DMS114 treated with DMSO at 0.1 percent for 48 hours (cell line): ENCODE measurements around the gene SPATA33.

Experiments used
- DNase-seq: peaks from one replicate; lab custom pipeline; 2025; ENCODE audit not compliant: unreplicated experiment; lab: John Stamatoyannopoulos, UW

Gene SPATA33

GRCh38 chr16:89706518-89707260 lies 49.1 kb downstream of the SPATA33 start:
- no peak for DNase-seq

GRCh38 chr16:89707695-89708094 lies 50.1 kb downstream of the SPATA33 start:
- no peak for DNase-seq

- DNase-seq: no peak
Measured at GRCh38 chr16:89708481-89708931, 50.9 kb downstream of the SPATA33 start.

GRCh38 chr16:89709166-89709565 lies 51.5 kb downstream of the SPATA33 start:
- DNase-seq: no peak

- DNase-seq: no peak
Measured at GRCh38 chr16:89709716-89710432, 52.2 kb downstream of the SPATA33 start.

GRCh38 chr16:89710709-89711564 lies 53.3 kb downstream of the SPATA33 start:
- no peak for DNase-seq

- no peak for DNase-seq
Measured at GRCh38 chr16:89711601-89712273, 54.1 kb downstream of the SPATA33 start.

- no peak for DNase-seq
Measured at GRCh38 chr16:89712274-89712781, 54.7 kb downstream of the SPATA33 start.

- DNase-seq: no peak
Measured at GRCh38 chr16:89716493-89716892, 58.9 kb downstream of the SPATA33 start.

GRCh38 chr16:89716916-89717687 lies 59.5 kb downstream of the SPATA33 start:
- DNase-seq: no peak

- no peak for DNase-seq
Measured at GRCh38 chr16:89717688-89718505, 60.3 kb downstream of the SPATA33 start.
